Measurements from ENCODE around the gene MYO1F. TPM values are rescaled to one million over a fixed set of nuclear protein-coding genes. Genes with fewer than 3 reads are reported as not detected.
A peak's percentile ranks its signal among the peaks of the same experiment; 100 is the strongest.

MYO1F gene
- polyA plus RNA-seq, 1 donor (not counting 4 experiments of a cell fraction or from before 2014, with no cell fraction given), result 0.14 TPM

GRCh38 chr19:8481201-8481600 lies 96.0 kb downstream of the MYO1F start:
- H3K9me3 ChIP-seq (ENCODE audit: control insufficient read depth, low read depth, low read length), result no peaks in the 10 kb centered on the region
- no peak for DNase-seq (ENCODE audit: low read depth, low spot score)
- H4K20me1 ChIP-seq (ENCODE audit: control insufficient read depth, extremely low read depth, insufficient read depth, low read length), result peaks cover 27% of the 10 kb centered on the region
- H2AFZ ChIP-seq (ENCODE audit: control insufficient read depth, low read length), result no peak overlapping the region
- peaks cover 4% of the 10 kb centered on the region for H3K9me1 ChIP-seq (ENCODE audit: control insufficient read depth, extremely low read depth, insufficient read depth, low read length)
- peak overlapping the region; percentile 15 for H3K27ac ChIP-seq (ENCODE audit: control insufficient read depth, insufficient read depth, low read length)
- peaks cover 18% of the 10 kb centered on the region for H3K4me1 ChIP-seq (ENCODE audit: control insufficient read depth, extremely low read depth, insufficient read depth, low read length)
- dilution Hi-C loops (cut with MboI; ENCODE audit: extremely low pct_ligation_motif_present, low sequenced_read_pairs), result no loop called here
- no peak for TF ChIP-seq EZH2 (IDR thresholded peaks at IDR 0.05; ENCODE audit: low read length)
- TF ChIP-seq CTCF (optimal IDR thresholded peaks at IDR 0.05 in 1 of 3, IDR thresholded peaks at IDR 0.05 in 1 of 3, conservative IDR thresholded peaks at IDR 0.05 in 1 of 3; ENCODE audit: extremely low read depth in 1 of 3, insufficient read depth in 2 of 3, low read length in 3 of 3), result no peak
- H3K36me3 ChIP-seq (ENCODE audit: control insufficient read depth in 2 of 2, extremely low read depth in 1 of 2, insufficient read depth in 2 of 2, low read length in 2 of 2), result peaks cover 29 to 30% of the 10 kb centered on the region in 2 experiments
- FAIRE-seq, result no peak
- no peaks in the 10 kb centered on the region for H3K27me3 ChIP-seq (ENCODE audit: control insufficient read depth, extremely low read depth, insufficient read depth, low read length)
- H3K4me2 ChIP-seq (ENCODE audit: control insufficient read depth, extremely low read depth, insufficient read depth, low read depth, low read length), result peak overlapping the region; percentile 17
- H3K79me2 ChIP-seq (ENCODE audit: control insufficient read depth, insufficient read depth, low read length), result peaks cover 59% of the 10 kb centered on the region
- no peak overlapping the region for H3K9ac ChIP-seq (ENCODE audit: control insufficient read depth, extremely low read depth, insufficient read depth, low read length)
- no peak overlapping the region for H3K4me3 ChIP-seq (ENCODE audit: control insufficient read depth in 2 of 3, extremely low read depth in 1 of 3, insufficient read depth in 2 of 3, low read depth in 1 of 3, low read length in 3 of 3)

- Histone ChIP-seq H3K27me3 (ENCODE audit: control insufficient read depth, extremely low read depth, insufficient read depth, low read length) (no peaks in the 10 kb centered on the region), H3K9me1 (ENCODE audit: control insufficient read depth, extremely low read depth, insufficient read depth, low read length) (peaks cover 4% of the 10 kb centered on the region), H4K20me1 (ENCODE audit: control insufficient read depth, extremely low read depth, insufficient read depth, low read length) (peaks cover 28% of the 10 kb centered on the region), H3K9ac (ENCODE audit: control insufficient read depth, extremely low read depth, insufficient read depth, low read length) (no peak overlapping the region), H3K36me3 (ENCODE audit: control insufficient read depth in 2 of 2, extremely low read depth in 1 of 2, insufficient read depth in 2 of 2, low read length in 2 of 2) (peaks cover 28 to 43% of the 10 kb centered on the region in 2 experiments), H3K4me3 (ENCODE audit: control insufficient read depth in 2 of 3, extremely low read depth in 1 of 3, insufficient read depth in 2 of 3, low read depth in 1 of 3, low read length in 3 of 3) (no peak overlapping the region), H2AFZ (ENCODE audit: control insufficient read depth, low read length) (no peak overlapping the region), H3K9me3 (ENCODE audit: control insufficient read depth, low read depth, low read length) (no peaks in the 10 kb centered on the region), H3K4me2 (ENCODE audit: control insufficient read depth, extremely low read depth, insufficient read depth, low read depth, low read length) (no peak overlapping the region), H3K4me1 (ENCODE audit: control insufficient read depth, extremely low read depth, insufficient read depth, low read length) (peaks cover 18% of the 10 kb centered on the region), H3K27ac (ENCODE audit: control insufficient read depth, insufficient read depth, low read length) (no peak overlapping the region), H3K79me2 (ENCODE audit: control insufficient read depth, insufficient read depth, low read length) (peaks cover 67% of the 10 kb centered on the region)
- dilution Hi-C loops (cut with MboI; ENCODE audit: extremely low pct_ligation_motif_present, low sequenced_read_pairs), result no loop called here
- no peak for TF ChIP-seq EZH2 (IDR thresholded peaks at IDR 0.05; ENCODE audit: low read length)
- no peak for TF ChIP-seq CTCF (optimal IDR thresholded peaks at IDR 0.05 in 1 of 3, IDR thresholded peaks at IDR 0.05 in 1 of 3, conservative IDR thresholded peaks at IDR 0.05 in 1 of 3; ENCODE audit: extremely low read depth in 1 of 3, insufficient read depth in 2 of 3, low read length in 3 of 3)
- FAIRE-seq (no peak), DNase-seq (ENCODE audit: low read depth, low spot score) (no peak)
Measured at GRCh38 chr19:8478598-8478997, 98.6 kb downstream of the MYO1F start.
